IMR-90 (cell line): ENCODE data around the gene CATSPER4. TPM values are rescaled to one million over a fixed set of nuclear protein-coding genes. Genes with fewer than 3 reads are reported as not detected.

Experiments used
- ATAC-seq: fragments of 200-7000 bp; cut with Tn5 transposase; 2 replicates; pipeline ENCODE4 v1.9.1; 2020; ENCODE audit warnings: low read depth, mild to moderate bottlenecking, moderate library complexity
- BruUV-seq: library from RNA; stranded (reverse); fragments of 400-500 nt; replicated peaks from 2 replicates; lab custom pipeline; 2021; lab: Mats Ljungman, UMichigan
- CTCF ChIA-PET: fragments of 300-600 bp; formaldehyde crosslinking; extraction: SDS; loops from one replicate; lab custom pipeline; 2021; ENCODE audit warnings: antibody characterized with exemption; lab: Yijun Ruan, JAX
- POLR2A ChIA-PET: fragments of 300-600 bp; sonication (Branson Sonifier 250); formaldehyde crosslinking; loops from one replicate; lab custom pipeline; 2022; ENCODE audit warnings: antibody characterized with exemption; ENCODE audit not compliant: unreplicated experiment; lab: Charles Lee
- DNase-seq: peaks from one replicate; pipeline ENCODE4 v3.0.0; 2013
- H2AFZ ChIP-seq: replicated peaks from 2 replicates; pipeline ENCODE3; 2013; ENCODE audit warnings: low read length, mild to moderate bottlenecking; ENCODE audit not compliant: poor library complexity
- H2AK5ac ChIP-seq: 2 replicates; pipeline ENCODE4 v1.6.1; 2013; ENCODE audit warnings: low read depth, low read length, inconsistent platforms
- H2AK9ac ChIP-seq: replicated peaks from 2 replicates; pipeline ENCODE3; 2013; ENCODE audit warnings: mild to moderate bottlenecking, low read depth, low read length, moderate library complexity; ENCODE audit not compliant: poor library complexity
- H2BK120ac ChIP-seq: 2 replicates; pipeline ENCODE4 v1.6.1; 2013; ENCODE audit warnings: low read depth, low read length, inconsistent platforms
- H2BK15ac ChIP-seq: 3 replicates; pipeline ENCODE4 v1.6.1; 2013; ENCODE audit warnings: low read depth, low read length, inconsistent platforms
- H2BK20ac ChIP-seq: 2 replicates; pipeline ENCODE4 v1.6.1; 2013; ENCODE audit warnings: low read depth, mild to moderate bottlenecking, inconsistent platforms, low read length, moderate library complexity
- H2BK5ac ChIP-seq: 2 replicates; pipeline ENCODE4 v1.6.1; 2013; ENCODE audit warnings: mild to moderate bottlenecking, low read depth, low read length, inconsistent platforms; ENCODE audit not compliant: poor library complexity, severe bottlenecking
- H3K14ac ChIP-seq: replicated peaks from 2 replicates; pipeline ENCODE4 v1.6.1; 2013; ENCODE audit warnings: low read depth, low read length, inconsistent platforms
- H3K18ac ChIP-seq: 2 replicates; pipeline ENCODE4 v1.6.1; 2013; ENCODE audit warnings: low read depth, low read length, control low read depth
- H3K23ac ChIP-seq: 2 replicates; pipeline ENCODE4 v1.6.1; 2013; ENCODE audit warnings: low read depth, low read length, inconsistent platforms
- H3K27ac ChIP-seq: 2 replicates; pipeline ENCODE4 v1.5.1; 2013; ENCODE audit warnings: mild to moderate bottlenecking, control low read depth, low read length; ENCODE audit not compliant: insufficient read depth
- H3K27me3 ChIP-seq: 2 replicates; pipeline ENCODE4 v1.6.1; 2013; ENCODE audit warnings: low read length; ENCODE audit not compliant: control insufficient read depth, insufficient read depth
- H3K36me3 ChIP-seq: 2 replicates; pipeline ENCODE4 v1.6.1; 2013; ENCODE audit warnings: low read length, mixed read lengths; ENCODE audit not compliant: control insufficient read depth, insufficient read depth
- H3K4ac ChIP-seq: 2 replicates; pipeline ENCODE4 v1.6.1; 2013; ENCODE audit warnings: low read depth, low read length, inconsistent platforms
- H3K4me1 ChIP-seq: 2 replicates; pipeline ENCODE4 v1.6.1; 2013; ENCODE audit warnings: low read length, mixed read lengths; ENCODE audit not compliant: control insufficient read depth, insufficient read depth
- H3K4me2 ChIP-seq: 2 replicates; pipeline ENCODE4 v1.6.1; 2013; ENCODE audit warnings: low read depth, mild to moderate bottlenecking, control low read depth, low read length, moderate library complexity
- H3K4me3 ChIP-seq: 2 replicates; pipeline ENCODE4 v1.5.1; 2013; ENCODE audit warnings: low read depth, mild to moderate bottlenecking, control low read depth, low read length, moderate library complexity; ENCODE audit not compliant: insufficient read depth
- H3K56ac ChIP-seq: 2 replicates; pipeline ENCODE4 v1.6.1; 2013; ENCODE audit warnings: low read length, inconsistent platforms; ENCODE audit not compliant: insufficient read depth; ENCODE audit errors: extremely low read depth
- H3K79me1 ChIP-seq, 2 experiments: 2 replicates each; pipeline ENCODE4 v1.6.1; 2013; ENCODE audit warnings: low read length in 2 of 2, inconsistent platforms in 1 of 2, low read depth in 1 of 2
- H3K9ac ChIP-seq: 2 replicates; pipeline ENCODE4 v1.6.1; 2013; ENCODE audit warnings: low read depth, low read length, control low read depth
- H3K9me1 ChIP-seq: 2 replicates; pipeline ENCODE4 v1.6.1; 2013; ENCODE audit warnings: low read length, inconsistent platforms; ENCODE audit not compliant: insufficient read depth
- H3K9me3 ChIP-seq: 2 replicates; pipeline ENCODE4 v1.6.1; 2013; ENCODE audit warnings: low read length; ENCODE audit not compliant: control insufficient read depth, insufficient read depth
- H4K20me1 ChIP-seq: 2 replicates; pipeline ENCODE4 v1.6.1; 2013; ENCODE audit warnings: low read length, inconsistent platforms; ENCODE audit not compliant: insufficient read depth
- H4K5ac ChIP-seq: 2 replicates; pipeline ENCODE4 v1.6.1; 2013; ENCODE audit warnings: mild to moderate bottlenecking, low read depth, low read length, control low read depth
- H4K8ac ChIP-seq, 2 experiments: 2 replicates each; pipeline ENCODE4 v1.6.1; 2013; ENCODE audit warnings: low read depth in 2 of 2, low read length in 2 of 2, control low read depth in 1 of 2, inconsistent platforms in 1 of 2
- H4K91ac ChIP-seq: 2 replicates; pipeline ENCODE4 v1.6.1; 2013; ENCODE audit warnings: low read depth, low read length, inconsistent platforms; ENCODE audit not compliant: insufficient read depth
- CEBPB ChIP-seq: IDR thresholded peaks from 2 replicates; pipeline ENCODE4 v1.6.1; 2012; ENCODE audit warnings: low read depth, low read length, improper control_type of control experiment
- CHD1 ChIP-seq: IDR thresholded peaks from 2 replicates; pipeline ENCODE4 v1.6.1; 2012; ENCODE audit warnings: low read depth, low read length, improper control_type of control experiment
- FOS ChIP-seq: fragments of 150-350 bp; IDR thresholded peaks from 2 replicates; pipeline ENCODE4 v1.6.1; 2016; ENCODE audit warnings: low read depth, low read length
- MAFK ChIP-seq: IDR thresholded peaks from 2 replicates; pipeline ENCODE4 v1.6.1; 2012; ENCODE audit warnings: low read depth, low read length, improper control_type of control experiment
- MAZ ChIP-seq: IDR thresholded peaks from 2 replicates; pipeline ENCODE4 v1.6.1; 2012; ENCODE audit warnings: low read depth, mild to moderate bottlenecking, low read length, improper control_type of control experiment, moderate library complexity, borderline replicate concordance
- NFE2L2 ChIP-seq: fragments of 150-350 bp; IDR thresholded peaks from 2 replicates; pipeline ENCODE4 v1.6.1; 2016; ENCODE audit warnings: low read depth, mild to moderate bottlenecking, low read length
- POLR2A ChIP-seq: IDR thresholded peaks from 2 replicates; pipeline ENCODE4 v1.6.1; 2012; ENCODE audit warnings: mild to moderate bottlenecking, low read depth, low read length
- RAD21 ChIP-seq: IDR thresholded peaks from 2 replicates; pipeline ENCODE4 v1.6.1; 2012; ENCODE audit warnings: low read length, improper control_type of control experiment
- RCOR1 ChIP-seq: IDR thresholded peaks from 2 replicates; pipeline ENCODE4 v1.6.1; 2012; ENCODE audit warnings: mild to moderate bottlenecking, low read length, improper control_type of control experiment; ENCODE audit not compliant: insufficient replicate concordance
- RFX5 ChIP-seq: IDR thresholded peaks from 2 replicates; pipeline ENCODE4 v1.8.0; 2012; ENCODE audit warnings: low read depth, mild to moderate bottlenecking, low read length, moderate library complexity
- SMC3 ChIP-seq: fragments of 150-350 bp; IDR thresholded peaks from 2 replicates; pipeline ENCODE4 v1.6.1; 2016; ENCODE audit warnings: low read depth, mild to moderate bottlenecking, antibody characterized with exemption, low read length, moderate library complexity
- WGBS, 2 experiments: methylation state at CpG; one replicate each; pipeline versions ENCODE4 v1.1.5 to v1.1.7; 2013; ENCODE audit warnings: missing lambda C conversion rate in 2 of 2; ENCODE audit not compliant: insufficient read length in 1 of 2; ENCODE audit errors: extremely low coverage in 2 of 2; 5-methylcytosine and 5-hydroxymethylcytosine counted together
- dilution Hi-C: fragments of 300-500 bp; cut with HindIII; formaldehyde crosslinking; loops from one replicate; pipeline ENCODE4 v1.14.3; 2018; ENCODE audit warnings: low sequenced_read_pairs; ENCODE audit not compliant: unreplicated experiment
- in situ Hi-C: fragments of 300-500 bp; cut with MboI; formaldehyde crosslinking; loops from 3 replicates; pipeline ENCODE4 v1.14.3; 2019; ENCODE audit warnings: low sequenced_read_pairs, inconsistent platforms, mixed read lengths
- intact Hi-C: fragments of 100-400 bp; cut with micrococcal nuclease; formaldehyde crosslinking; loops from 2 replicates; pipeline ENCODE4 v1.10.0; 2022
- polyA plus RNA-seq, 3 experiments: library from polyadenylated mRNA; depleted of rRNA; stranded (reverse); fragments of >200 nt; gene quantifications; 2 replicates each; pipeline ENCODE4 v1.2.3, GENCODE V29; 2012; ENCODE audit warnings: low replicate concordance in 1 of 3
- total RNA-seq: library from RNA; depleted of rRNA; stranded (reverse); fragments of >200 nt; gene quantifications from 2 replicates; pipeline ENCODE4 v1.2.3, GENCODE V29; 2012
- TF ChIP-seq, protein P1 (sequence below): fragments of 150-350 bp; IDR thresholded peaks from 2 replicates; pipeline ENCODE4 v1.6.1; 2016; ENCODE audit warnings: low read depth, mild to moderate bottlenecking, low read length, moderate library complexity, borderline replicate concordance
- TF ChIP-seq, protein P2 (sequence below): conservative IDR thresholded peaks from 2 replicates; pipeline ENCODE4 v1.5.1; 2012; ENCODE audit warnings: mild to moderate bottlenecking, low read depth, low read length, improper control_type of control experiment

Gene CATSPER4
- total and polyA plus RNA-seq, 2 of the 4 experiments (the other 2 are of a cell fraction), result not detected

DNA sequence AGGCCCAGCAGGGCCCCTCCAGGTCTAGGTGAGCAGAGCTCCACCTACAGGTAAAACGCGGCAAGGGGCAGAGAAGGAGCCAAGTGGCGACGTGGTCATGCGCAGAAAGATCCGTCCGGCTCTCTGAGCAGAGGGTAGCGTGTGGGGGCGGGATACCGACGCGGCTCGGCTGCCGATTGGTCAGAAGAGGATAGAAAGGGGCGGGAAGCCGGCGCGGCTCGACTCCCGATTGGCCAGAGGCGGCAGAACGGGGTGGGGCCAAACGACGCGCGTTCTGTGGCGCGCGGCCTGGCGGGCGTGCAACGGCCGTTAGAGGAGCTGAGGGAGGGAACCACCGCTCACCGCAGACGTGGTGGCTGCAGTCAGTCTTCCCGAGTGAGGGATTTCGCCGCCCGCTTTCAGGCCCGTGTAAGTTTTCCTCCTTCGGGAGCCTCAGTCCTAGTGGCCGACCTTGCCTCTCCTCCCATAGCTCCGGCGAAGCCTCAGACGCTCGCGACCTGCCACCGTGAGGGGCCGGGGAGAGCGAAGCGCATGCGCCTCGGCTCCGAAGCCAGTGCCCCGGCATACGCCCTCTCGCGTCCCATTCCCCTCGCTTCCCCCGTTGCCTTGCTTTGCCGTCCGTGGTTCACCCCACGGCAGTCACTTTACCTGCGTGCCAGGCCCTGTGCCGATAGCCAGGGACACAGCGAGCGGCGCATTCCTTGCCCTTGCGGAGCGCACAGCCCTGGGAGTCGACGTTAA is 43.7 kb downstream of the CATSPER4 start, which contains the start of gene CEP85:
Gene CEP85, plus strand, starts transcription at position 298 of the 741 bp plus-strand sequence. CDS start 5,584 bp downstream, outside the sequence.
- 0% methylated on average over 34 of the region's 73 CpGs; no CpG with 5 or more reads in 1 of the 2 experiments for WGBS, 2 experiments
- BruUV-seq, result no TSS peak
- intact Hi-C loops, result loop anchor here (5.0 to 10.0 kb wide), 2 partner anchors 67 to 129 kb away; partner anchors contain the start of genes C1orf232 and ZNF593
- TF ChIP-seq RFX5 (no peak), SMC3 (peak; percentile 45), RCOR1 (no peak), NFE2L2 (no peak), CEBPB (no peak), FOS (no peak), RAD21 (peak; percentile 57), CHD1 (no peak), MAFK (no peak), POLR2A (peak; percentile 35; the same call in 1 of the 2 replicates), MAZ (peak; percentile 47; the same call in 1 of the 2 replicates)
- TF ChIP-seq, protein P1, sequence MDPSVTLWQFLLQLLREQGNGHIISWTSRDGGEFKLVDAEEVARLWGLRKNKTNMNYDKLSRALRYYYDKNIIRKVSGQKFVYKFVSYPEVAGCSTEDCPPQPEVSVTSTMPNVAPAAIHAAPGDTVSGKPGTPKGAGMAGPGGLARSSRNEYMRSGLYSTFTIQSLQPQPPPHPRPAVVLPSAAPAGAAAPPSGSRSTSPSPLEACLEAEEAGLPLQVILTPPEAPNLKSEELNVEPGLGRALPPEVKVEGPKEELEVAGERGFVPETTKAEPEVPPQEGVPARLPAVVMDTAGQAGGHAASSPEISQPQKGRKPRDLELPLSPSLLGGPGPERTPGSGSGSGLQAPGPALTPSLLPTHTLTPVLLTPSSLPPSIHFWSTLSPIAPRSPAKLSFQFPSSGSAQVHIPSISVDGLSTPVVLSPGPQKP, result no peak
- TF ChIP-seq, protein P2, sequence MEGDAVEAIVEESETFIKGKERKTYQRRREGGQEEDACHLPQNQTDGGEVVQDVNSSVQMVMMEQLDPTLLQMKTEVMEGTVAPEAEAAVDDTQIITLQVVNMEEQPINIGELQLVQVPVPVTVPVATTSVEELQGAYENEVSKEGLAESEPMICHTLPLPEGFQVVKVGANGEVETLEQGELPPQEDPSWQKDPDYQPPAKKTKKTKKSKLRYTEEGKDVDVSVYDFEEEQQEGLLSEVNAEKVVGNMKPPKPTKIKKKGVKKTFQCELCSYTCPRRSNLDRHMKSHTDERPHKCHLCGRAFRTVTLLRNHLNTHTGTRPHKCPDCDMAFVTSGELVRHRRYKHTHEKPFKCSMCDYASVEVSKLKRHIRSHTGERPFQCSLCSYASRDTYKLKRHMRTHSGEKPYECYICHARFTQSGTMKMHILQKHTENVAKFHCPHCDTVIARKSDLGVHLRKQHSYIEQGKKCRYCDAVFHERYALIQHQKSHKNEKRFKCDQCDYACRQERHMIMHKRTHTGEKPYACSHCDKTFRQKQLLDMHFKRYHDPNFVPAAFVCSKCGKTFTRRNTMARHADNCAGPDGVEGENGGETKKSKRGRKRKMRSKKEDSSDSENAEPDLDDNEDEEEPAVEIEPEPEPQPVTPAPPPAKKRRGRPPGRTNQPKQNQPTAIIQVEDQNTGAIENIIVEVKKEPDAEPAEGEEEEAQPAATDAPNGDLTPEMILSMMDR, result peak; percentile 84

More for the DNA sequence above, 43.7 kb downstream of the CATSPER4 start, which contains the start of gene CEP85:
- Histone ChIP-seq H3K14ac (peak within 1 kb of the TSS; percentile 80), H4K5ac (peak within 1 kb of the TSS; percentile 74), H3K79me1 (peaks cover 11 to 32% of the 10 kb centered on the region in 2 experiments), H4K20me1 (no peaks in the 10 kb centered on the region), H2BK20ac (no peak within 1 kb of the TSS), H2BK5ac (peak within 1 kb of the TSS; percentile 88), H3K27me3 (no peaks in the 10 kb centered on the region), H3K9ac (peak within 1 kb of the TSS; percentile 61), H2AFZ (peak within 1 kb of the TSS; percentile 99), H3K4ac (peak within 1 kb of the TSS; percentile 79), H2AK9ac (peak within 1 kb of the TSS; percentile 96), H3K23ac (peak within 1 kb of the TSS; percentile 91), H4K8ac (peak within 1 kb of the TSS; percentile 66 to 91), H3K4me3 (peak within 1 kb of the TSS; percentile 86), H3K27ac (peak within 1 kb of the TSS; percentile 65), H3K18ac (peak within 1 kb of the TSS; percentile 33; the same call in 1 of the 2 replicates), H2BK120ac (peak within 1 kb of the TSS; percentile 63), H2BK15ac (peak within 1 kb of the TSS; percentile 21; the same call in 1 of the 3 replicates), H3K4me1 (peaks cover 4% of the 10 kb centered on the region), H3K9me3 (no peaks in the 10 kb centered on the region), H2AK5ac (peak within 1 kb of the TSS; percentile 83), H3K4me2 (peak within 1 kb of the TSS; percentile 97), H3K56ac (peak within 1 kb of the TSS; percentile 62), H3K36me3 (no peaks in the 10 kb centered on the region), H4K91ac (peak within 1 kb of the TSS; percentile 73; the same call in 1 of the 2 replicates), H3K9me1 (peaks cover 6% of the 10 kb centered on the region; the same call in 1 of the 2 replicates)
- DNase-seq, result peak; percentile 96
- ATAC-seq, result peak; percentile 98
- CTCF ChIA-PET, result interaction anchor here (0.6 to 1.8 kb wide), 10 partner anchors 11 to 795 kb away, joined by 3 to 8 read pairs (median 3); partner anchors contain the start of genes SH3BGRL3 and ZNF593
- in situ Hi-C loops (no loop called here), dilution Hi-C loops (no loop called here)
- POLR2A ChIA-PET, result no interaction called here
